Measurements from ENCODE around the gene FNDC3B.

The FNDC3B gene

DNA sequence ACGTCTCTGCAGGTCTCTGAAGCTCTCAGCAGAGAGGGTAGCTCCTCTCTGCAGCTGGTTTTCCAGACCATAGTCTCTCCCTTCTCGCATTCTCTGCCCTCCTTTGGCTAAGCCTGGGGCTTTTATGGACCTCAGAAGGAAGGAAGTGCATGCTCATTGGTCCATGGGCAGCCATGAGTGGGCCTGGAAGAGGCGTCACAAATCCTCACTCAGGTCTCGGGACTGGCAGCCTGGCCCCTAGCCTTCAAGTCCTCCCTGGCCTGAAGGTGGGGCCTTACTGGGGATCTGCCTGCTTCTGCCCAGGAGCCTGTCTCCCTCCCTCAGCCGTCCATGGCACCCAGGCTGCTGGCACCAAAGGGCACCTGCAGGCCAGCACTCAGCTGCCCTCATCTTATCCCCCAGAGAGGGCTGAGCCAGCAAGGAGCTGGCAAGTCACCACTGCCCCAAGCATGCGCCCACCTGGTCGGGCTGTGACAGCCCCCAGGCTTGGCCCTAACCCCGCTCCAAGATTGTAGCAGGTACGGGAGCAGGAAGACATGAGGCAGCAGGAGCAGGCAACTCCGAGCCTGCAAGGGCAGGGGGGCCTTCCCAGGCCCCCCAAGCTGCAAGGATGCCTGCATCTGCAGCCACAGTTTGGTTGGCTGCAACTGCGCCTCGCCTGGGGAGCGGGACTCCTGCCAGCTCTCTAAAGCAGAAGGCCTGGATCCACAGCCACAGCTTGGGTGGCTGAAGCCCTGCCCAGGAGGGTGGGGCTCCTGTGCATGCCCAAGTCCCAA, 371.5 kb downstream of the FNDC3B start:
- TF ChIP-seq, protein P1, sequence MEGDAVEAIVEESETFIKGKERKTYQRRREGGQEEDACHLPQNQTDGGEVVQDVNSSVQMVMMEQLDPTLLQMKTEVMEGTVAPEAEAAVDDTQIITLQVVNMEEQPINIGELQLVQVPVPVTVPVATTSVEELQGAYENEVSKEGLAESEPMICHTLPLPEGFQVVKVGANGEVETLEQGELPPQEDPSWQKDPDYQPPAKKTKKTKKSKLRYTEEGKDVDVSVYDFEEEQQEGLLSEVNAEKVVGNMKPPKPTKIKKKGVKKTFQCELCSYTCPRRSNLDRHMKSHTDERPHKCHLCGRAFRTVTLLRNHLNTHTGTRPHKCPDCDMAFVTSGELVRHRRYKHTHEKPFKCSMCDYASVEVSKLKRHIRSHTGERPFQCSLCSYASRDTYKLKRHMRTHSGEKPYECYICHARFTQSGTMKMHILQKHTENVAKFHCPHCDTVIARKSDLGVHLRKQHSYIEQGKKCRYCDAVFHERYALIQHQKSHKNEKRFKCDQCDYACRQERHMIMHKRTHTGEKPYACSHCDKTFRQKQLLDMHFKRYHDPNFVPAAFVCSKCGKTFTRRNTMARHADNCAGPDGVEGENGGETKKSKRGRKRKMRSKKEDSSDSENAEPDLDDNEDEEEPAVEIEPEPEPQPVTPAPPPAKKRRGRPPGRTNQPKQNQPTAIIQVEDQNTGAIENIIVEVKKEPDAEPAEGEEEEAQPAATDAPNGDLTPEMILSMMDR (IDR thresholded peaks at IDR 0.05), result no peak
- TF ChIP-seq ZFX (IDR thresholded peaks at IDR 0.05; ENCODE audit: borderline replicate concordance), result no peak
- no peak overlapping the region for H3K27ac ChIP-seq

DNA sequence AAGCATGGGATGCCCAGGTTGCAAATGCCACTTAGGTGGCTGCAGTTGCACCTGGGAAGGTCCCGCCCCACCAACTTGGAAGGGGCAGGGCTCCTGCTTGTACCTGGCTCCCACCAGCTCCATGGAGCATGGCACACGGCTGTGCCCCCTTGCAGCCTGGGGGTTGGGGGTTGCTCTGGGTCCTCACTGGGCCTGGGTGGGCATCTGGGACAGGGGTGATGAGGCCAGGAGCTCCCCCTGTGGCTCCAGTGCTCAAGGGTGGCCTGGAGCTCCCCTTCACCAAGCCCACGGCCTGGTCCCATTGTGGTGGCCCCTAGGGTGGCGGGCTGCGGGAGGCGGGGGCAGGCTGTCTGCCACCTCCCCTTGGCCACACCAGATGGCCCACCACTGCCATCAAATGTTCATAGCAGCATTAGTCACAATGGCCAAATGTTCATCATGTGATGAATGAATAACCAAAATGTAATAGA, 372.1 kb downstream of the FNDC3B start:
- TF ChIP-seq, protein P1 (IDR thresholded peaks at IDR 0.05), result no peak
- no peak for TF ChIP-seq ZFX (IDR thresholded peaks at IDR 0.05; ENCODE audit: borderline replicate concordance)
- H3K27ac ChIP-seq, result no peak overlapping the region

DNA sequence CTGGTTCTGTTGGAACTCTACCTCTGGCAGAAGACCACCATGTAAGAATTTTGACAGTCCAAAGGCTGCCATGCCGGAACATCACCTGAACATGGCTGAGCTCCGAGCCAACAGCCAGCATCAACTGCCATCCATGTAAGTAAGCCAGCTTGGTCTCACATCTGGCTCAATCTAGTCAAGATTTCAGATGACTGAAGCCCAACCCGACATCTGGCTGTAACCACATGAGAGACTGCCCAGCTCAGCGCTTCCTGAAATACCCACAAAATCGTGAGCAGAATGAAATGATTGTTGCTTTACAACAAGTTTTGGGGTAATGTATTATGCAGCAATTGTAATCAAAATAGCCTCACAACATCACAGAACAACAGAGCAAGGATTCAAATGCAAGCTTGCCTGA, 375.9 kb downstream of the FNDC3B start:
- no peak overlapping the region for H3K27ac ChIP-seq
- no peak for TF ChIP-seq ZFX (IDR thresholded peaks at IDR 0.05; ENCODE audit: borderline replicate concordance)
- TF ChIP-seq, protein P1 (IDR thresholded peaks at IDR 0.05), result no peak

DNA sequence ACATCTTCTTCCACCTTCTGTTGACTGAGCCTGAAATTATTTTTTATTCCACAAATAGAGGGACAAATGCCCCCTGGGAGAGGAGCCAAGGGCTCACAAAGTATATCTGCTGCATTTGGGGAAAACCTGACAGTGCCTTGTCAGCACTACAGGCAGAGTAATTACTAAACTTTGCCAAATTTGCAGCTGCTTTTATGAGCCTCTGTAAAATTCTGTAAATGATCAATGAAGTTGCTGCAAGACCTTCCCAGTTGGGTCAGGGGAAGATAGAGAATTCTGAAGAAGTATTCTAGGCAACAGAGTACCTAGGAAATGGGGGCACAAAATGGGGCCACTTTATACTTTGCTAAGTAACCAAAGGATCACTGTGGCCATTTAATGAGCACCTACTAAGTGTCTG, 398.3 kb downstream of the FNDC3B start:
- H3K27ac ChIP-seq, result no peak overlapping the region

DNA sequence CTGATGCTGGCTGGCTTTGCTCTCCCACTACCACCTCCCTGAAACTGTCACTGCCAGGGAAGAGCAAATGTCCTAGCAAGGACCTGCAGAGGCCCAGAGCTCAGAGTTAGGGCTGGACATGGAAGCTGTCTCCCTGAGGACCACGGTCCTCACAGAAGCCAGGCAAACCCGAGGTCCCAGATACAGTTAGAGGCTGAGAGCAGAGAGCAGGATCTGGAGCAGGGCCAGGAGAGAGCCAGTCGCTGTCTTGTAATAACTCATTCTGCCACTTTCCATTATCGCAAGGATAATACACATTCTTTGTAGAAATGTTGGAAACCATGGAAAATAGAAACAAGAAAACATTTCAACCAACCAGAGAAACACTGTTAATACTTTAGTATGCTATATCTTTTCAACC, 398.8 kb downstream of the FNDC3B start:
- TF ChIP-seq ZFX (IDR thresholded peaks at IDR 0.05; ENCODE audit: borderline replicate concordance), result no peak
- TF ChIP-seq, protein P1 (IDR thresholded peaks at IDR 0.05), result no peak
- H3K27ac ChIP-seq, result no peak overlapping the region

More for the DNA sequence above, 398.3 kb downstream of the FNDC3B start:
- no peak for TF ChIP-seq ZFX (IDR thresholded peaks at IDR 0.05; ENCODE audit: borderline replicate concordance)
- TF ChIP-seq, protein P1 (IDR thresholded peaks at IDR 0.05), result no peak

DNA sequence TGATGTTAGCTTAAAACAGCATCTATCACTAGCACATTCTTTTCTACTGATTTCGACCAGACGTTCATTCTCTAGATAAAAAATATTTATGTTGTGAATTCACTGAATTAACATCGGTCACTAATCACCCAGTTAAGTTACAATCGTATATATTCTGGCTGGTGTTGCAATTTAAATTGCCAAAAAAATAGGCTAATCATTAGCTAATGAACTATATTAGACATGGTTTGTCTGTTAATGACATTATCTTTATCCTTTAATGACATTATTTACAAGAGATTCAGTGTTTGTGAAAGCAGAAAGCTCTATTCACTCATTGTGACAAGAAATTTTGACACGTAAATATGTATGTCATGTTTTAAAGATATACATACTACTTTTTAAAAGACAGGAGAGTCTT, 402.2 kb downstream of the FNDC3B start:
- no peak overlapping the region for H3K27ac ChIP-seq
- TF ChIP-seq, protein P1 (IDR thresholded peaks at IDR 0.05), result no peak
- TF ChIP-seq ZFX (IDR thresholded peaks at IDR 0.05; ENCODE audit: borderline replicate concordance), result no peak

DNA sequence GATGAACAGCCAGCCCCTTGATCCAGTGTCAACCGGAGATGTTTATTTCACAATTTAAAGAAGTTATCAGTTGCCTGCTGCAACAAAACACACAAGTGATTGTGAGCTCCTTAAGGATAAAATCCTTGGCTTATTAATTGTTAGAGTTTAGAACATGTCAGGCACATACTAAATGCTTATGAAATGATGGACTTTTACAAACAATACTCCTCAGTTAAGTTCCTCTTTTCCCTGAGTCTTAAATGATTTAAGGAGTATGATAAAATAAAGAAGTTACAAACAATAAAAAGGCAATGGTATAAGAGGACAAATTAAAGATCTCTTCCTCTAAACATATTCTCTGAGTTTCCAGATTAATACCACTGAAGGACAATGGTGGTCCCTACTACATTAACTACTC, 403.2 kb downstream of the FNDC3B start:
- H3K27ac ChIP-seq, result no peak overlapping the region
- TF ChIP-seq, protein P1 (IDR thresholded peaks at IDR 0.05), result no peak
- no peak for TF ChIP-seq ZFX (IDR thresholded peaks at IDR 0.05; ENCODE audit: borderline replicate concordance)
